Measurements from ENCODE around the gene UPK1A.

The UPK1A gene

DNA sequence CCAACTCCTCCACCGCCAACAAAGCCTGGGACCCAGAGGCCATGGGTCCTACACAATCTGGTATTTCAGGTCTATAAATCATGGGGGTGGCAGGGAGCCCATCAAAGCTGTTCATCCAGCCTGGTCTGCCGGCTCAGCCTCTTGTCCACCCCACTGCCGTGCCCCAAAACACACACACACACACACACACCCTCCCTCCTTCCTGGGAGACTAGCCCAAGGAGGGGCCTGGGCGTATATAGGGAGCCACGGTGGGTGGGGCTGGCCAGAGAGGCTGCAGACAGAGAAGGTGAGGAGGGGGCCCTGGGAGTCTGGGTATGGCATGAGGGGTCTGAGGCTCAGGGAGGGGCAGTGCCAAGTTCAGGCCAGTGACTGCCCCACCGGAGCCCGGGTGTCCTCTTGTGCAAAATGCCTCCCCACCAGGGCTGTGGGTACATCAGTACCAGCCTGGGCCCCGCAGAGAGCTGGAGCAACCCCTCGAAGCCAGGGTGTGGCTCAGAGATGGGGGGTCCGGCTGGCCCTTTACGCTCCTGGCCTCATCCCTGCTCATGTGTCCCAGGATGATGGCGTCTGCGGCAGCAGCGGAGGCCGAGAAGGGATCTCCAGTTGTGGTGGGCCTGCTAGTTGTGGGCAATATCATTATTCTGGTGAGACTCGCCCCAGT lies at the start of gene UPK1A:
Gene UPK1A, plus strand, starts transcription at position 267 of the 663 bp plus-strand sequence. Its CDS starts 296 bp downstream, at position 563.
- DNase-seq (ENCODE audit: low read depth): no peak

DNA sequence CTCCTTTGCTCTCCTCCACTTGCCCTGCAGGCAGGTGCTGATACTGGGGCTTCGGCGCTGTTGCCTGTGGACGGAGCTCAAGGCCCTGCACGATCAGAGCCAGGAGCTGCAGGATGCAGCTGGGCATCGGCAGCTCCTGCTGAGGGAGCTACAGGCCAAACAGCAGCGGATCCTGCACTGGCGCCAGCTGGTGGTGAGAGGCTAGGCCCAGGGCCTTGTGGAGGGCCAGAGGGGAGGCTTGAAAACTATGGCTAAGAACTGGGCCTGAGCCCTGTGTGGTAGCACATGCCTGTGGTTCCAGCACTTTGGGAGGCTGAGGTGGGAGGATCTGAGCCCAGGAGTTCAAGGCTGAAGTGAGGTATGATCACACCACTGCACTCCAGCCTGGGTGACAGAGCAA lies 47.5 kb upstream of the UPK1A start:
- no peak for DNase-seq (ENCODE audit: low read depth)

DNA sequence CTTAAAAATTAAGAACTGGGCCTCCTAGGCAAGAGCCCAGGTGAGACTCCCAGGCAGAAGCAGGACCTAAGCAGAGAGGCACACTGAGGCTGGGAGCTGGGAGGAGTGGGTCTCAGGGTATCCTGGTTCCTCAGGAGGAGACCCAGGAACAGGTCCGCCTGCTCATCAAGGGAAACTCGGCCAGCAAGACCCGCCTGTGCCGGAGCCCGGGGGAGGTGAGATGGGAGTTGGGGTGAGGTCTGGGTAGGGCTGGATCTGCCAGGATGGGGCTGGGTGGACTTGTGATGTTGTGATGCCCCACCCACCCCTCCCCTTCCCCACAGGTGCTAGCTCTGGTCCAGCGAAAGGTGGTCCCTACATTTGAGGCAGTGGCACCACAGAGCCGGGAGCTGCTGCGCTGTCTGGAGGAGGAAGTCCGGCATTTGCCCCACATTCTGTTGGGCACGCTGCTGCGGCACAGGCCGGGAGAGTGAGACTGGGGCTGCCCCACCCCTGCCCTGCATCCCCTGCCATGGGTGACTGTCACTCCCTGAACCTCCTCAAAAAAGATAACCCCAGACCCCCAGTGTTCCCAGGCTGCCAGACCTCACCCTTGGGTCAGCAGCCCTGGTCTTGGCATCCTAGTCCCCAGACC lies 46.9 kb upstream of the UPK1A start:
- no peak for DNase-seq (ENCODE audit: low read depth)

DNA sequence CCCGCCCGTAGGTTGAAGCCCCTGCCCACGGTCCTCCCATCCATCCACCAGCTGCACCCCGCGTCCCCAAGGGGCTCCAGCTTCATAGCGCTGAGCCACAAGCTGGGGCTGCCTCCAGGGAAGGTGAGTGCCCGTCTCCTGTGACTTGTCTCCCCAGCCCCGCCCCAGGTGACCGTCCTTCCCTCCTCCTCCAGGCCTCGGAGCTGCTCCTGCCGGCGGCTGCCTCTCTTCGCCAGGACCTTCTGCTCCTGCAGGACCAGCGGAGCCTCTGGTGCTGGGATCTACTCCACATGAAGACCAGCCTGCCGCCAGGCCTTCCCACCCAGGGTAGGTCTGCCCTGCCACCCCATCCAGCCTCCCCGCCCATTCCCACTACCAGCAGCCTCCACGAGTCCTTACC lies 46.3 kb upstream of the UPK1A start:
- DNase-seq (ENCODE audit: low read depth): no peak

DNA sequence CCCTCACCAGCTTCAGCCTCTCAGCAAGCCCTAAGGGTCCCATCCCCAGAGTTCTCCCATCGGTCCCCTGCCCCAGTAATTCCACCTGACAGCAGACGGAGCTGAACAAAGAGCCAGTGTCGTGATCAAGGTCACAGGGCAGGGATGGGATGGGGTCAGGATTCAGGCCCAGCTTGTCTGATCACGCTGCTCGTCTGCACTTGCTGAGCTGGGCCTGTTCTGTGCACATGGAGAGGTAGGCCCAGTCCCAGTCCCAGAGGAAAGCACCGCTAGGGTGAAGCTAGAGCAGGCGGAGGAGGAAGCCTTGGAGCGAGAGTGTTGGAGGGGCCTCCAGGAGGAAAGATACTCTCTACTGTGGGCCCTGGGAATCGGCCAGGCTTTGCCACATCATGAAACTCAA lies 44.6 kb upstream of the UPK1A start:
- DNase-seq (ENCODE audit: low read depth): no peak

DNA sequence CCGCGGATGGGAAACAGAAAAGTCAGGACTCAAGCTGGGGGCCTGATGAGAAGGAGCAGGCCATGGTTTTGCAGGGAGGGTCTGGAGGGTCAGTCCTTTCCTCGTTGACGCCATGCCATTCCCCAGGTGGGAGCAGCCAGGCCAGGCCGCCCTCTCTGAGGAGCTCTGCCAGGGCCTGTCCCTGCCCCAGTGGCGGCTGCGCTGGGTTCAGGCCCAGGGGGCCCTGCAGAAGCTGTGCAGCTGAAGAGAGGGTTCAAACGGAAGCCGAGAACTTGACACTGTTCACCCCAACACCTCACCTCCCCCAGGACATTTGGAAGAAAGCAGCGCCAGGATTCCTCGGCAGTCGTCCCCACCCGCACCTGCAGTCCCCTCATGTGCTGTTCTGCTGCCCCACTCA lies 43.6 kb upstream of the UPK1A start:
- DNase-seq (ENCODE audit: low read depth): no peak

DNA sequence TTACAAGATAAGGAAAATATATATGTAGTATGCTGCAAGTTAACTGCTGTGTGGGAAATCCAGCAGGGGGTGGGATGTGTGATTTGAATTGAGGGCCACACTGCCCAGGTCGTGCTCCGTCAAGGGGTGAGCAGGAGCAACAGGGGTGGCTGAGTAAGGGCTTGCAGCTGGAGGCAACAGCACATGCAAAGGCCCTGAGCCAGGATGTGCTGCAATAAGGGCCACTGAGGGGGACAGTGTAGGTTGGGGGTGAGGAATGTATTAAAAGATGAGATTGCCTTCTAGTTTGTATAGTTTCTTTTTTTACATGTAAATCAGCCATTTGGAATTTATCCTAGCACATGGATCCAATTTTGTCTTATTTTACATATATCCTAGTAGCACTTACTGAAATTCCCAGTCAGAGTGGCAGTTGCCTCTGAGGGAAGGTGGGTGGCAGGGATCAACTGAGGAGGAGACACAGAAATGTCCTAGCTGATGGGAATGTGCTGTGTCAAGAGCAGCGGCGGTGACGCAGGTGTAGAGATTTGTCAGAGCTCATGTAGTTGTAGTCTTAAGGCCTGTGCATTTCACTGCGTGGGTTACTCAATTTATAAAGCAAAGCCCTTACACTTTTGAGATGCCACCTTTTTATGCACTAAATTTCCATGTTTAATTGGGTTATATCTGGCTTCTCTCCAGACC lies 42.8 kb upstream of the UPK1A start:
- DNase-seq (ENCODE audit: low read depth): no peak

DNA sequence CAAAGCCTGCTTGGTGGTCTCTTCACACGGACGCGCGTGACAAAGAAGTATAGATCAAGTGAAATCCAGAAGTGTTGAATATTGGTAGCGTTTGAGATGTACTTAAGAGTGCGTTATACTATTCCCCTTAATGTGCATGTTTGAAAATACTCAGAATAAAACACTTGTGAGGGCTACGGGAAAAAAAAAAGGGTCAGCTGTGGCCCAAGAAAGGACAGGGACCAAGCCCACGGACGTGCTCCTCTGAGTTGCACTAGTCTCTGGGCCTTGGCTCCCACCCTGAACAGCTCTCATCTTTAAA lies 38.1 kb upstream of the UPK1A start:
- DNase-seq (ENCODE audit: low read depth): no peak

DNA sequence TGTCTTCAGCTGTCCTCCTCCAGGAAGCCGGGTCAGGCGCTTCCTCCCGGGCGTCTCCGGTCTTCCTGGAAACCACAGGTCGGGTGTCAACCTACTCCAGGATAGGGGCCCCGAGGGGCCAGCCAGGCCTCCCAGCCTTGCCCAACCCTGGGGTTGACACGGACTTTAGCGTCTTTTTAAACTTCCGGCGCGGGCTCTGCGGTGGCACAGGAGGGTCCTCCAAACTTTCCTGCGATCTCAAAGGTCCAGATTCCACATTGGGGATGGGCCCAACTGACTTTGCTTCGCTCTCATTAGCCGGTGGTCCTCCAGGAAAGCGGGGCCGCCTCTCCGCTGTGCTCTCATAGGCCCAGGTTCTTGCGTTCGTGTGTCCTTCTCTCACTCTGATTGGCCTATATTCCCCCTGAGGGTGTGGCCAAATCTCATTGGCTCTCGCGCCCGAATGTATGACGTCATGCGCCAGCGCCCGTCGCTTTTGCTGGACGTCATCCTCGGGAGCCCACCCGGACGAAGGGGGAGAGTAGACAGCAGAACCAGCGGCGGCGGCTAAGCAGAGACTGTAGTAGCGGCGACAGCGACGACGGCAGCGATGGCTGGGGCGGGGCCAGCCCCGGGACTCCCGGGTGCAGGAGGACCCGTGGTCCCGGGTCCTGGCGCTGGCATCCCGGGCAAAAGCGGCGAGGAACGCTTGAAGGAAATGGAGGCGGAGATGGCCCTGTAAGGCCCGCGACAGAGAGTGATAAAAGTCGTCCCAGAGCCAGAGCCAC lies 37.6 kb upstream of the UPK1A start, which contains the start of gene RBM42:
Gene RBM42, plus strand, starts transcription at position 472 of the 767 bp plus-strand sequence. Its CDS starts 118 bp downstream, at position 590.
- peak; percentile 99 for DNase-seq (ENCODE audit: low read depth)

DNA sequence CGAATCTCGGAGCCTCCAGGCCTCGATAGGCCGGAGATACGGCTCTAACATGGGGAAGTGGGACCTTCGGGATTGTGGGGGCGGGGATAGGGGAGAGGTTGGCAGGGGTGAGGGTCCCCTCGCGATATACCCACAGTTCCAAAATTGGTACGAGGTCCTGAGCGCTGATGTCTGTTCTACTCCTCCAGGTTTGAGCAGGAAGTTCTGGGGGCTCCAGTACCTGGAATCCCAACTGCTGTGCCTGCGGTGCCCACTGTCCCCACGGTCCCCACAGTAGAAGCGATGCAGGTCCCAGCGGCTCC lies 37.0 kb upstream of the UPK1A start:
- no peak for DNase-seq (ENCODE audit: low read depth)

DNA sequence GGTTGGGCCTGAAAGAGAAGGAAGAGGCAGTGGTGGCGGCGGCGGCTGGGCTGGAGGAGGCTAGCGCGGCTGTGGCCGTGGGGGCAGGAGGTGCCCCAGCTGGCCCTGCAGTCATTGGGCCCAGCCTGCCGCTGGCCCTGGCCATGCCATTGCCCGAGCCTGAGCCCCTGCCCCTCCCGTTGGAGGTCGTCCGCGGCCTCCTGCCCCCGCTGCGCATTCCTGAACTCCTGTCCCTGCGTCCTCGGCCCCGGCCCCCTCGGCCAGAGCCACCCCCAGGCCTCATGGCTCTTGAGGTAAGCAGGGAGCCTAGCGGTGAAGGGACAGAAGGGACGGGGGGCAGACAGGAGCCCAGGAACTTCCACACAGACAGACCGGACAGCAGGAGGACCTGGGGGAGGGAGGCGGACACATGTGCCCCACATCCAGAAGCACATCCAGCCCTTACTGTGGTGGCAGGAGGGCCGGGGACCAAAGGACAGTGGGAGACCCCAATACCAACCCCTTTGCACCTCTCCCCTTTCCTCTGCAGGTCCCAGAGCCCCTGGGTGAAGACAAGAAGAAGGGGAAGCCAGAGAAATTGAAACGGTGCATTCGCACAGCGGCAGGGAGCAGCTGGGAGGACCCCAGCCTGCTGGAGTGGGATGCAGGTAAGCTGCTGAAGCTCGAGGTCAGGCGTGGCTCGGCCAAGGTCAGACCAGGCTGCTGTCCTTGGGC lies 32.4 kb upstream of the UPK1A start:
- DNase-seq (ENCODE audit: low read depth): no peak

DNA sequence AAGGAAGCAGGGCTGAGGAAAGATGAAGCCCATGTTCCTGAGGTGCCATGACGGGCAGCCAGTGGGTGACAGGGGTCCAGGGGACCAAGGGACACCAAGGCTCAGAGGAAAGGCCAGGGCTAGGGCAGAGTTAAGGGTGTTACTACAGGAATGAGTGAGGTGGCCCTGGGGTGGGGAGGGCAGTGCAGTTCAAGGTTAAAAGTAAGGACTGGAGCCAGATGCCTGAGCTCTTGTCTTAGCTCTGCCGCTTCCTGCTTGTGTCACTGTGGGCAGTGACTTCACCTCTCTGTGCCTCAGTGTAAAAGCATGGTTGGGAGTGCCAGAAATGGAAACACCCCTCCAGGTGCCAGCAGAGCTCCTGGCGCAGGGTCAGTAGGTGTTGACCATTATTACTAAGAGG lies 29.7 kb upstream of the UPK1A start:
- DNase-seq (ENCODE audit: low read depth): no peak

DNA sequence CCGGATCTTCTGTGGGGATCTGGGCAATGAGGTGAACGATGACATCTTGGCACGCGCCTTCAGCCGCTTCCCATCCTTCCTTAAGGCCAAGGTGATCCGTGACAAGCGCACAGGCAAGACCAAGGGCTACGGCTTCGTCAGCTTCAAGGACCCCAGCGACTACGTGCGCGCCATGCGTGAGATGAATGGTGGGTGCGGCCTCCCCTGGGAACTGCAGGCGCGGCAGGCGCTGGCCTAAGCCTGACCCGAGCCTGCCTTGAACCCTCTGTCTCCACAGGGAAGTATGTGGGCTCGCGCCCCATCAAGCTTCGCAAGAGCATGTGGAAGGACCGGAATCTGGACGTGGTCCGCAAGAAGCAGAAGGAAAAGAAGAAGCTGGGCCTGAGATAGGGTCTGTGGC lies 29.2 kb upstream of the UPK1A start:
- no peak for DNase-seq (ENCODE audit: low read depth)

DNA sequence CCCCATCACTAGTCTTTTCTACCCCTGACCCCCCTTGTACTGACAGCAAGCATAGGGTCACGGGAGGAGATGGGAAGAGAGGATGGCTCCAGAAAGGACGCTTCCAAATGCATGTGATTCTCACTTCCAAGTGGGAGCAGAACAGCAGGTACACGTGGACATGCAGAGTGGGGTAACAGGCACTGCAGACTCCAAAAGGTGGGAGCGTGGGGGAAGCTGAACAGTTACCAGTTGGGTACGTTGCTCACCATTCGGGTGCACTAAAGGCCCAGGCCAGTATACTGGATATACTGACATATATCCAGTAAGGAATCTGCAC lies 27.0 kb upstream of the UPK1A start:
- DNase-seq (ENCODE audit: low read depth): no peak

DNA sequence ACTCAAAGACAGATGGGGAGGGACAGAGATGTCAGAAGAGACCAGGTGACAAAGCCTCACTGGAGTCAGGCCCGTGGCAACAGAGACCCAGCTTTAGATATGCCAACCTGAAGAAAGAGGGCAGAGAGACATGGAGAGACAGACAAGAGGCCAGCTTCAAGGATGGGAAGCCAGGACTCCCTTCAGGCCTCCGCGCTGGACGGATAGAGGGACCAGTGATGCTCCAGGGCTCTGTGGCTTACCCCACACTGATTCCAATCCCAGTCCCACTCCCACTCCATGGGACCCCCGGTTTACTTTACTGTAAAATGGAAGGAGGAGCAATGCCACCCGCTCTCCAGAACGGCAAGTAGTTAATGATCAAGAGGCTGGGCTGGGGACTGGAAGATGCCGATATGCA lies 26.5 kb upstream of the UPK1A start:
- DNase-seq (ENCODE audit: low read depth): no peak

DNA sequence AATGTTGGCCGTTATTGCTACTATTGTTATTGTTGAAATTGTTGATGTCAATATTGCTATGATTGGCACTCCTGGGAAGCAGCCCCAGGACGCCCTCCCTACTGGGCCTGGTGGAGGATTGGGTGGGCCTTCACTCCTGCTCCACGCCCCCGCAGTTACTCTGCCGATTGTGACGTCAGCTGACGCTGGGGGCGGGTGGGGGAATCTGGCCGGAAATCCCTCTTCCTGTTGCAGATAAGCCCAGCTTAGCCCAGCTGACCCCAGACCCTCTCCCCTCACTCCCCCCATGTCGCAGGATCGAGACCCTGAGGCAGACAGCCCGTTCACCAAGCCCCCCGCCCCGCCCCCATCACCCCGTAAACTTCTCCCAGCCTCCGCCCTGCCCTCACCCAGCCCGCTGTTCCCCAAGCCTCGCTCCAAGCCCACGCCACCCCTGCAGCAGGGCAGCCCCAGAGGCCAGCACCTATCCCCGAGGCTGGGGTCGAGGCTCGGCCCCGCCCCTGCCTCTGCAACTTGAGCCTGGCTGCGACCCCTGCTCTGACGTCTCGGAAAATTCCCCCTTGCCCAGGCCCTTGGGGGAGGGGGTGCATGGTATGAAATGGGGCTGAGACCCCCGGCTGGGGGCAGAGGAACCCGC lies 24.7 kb upstream of the UPK1A start, which contains the start of gene ETV2:
Gene ETV2, plus strand, starts transcription at position 231 of the 637 bp plus-strand sequence. CDS start 716 bp downstream, outside the sequence.
- DNase-seq (ENCODE audit: low read depth): no peak

DNA sequence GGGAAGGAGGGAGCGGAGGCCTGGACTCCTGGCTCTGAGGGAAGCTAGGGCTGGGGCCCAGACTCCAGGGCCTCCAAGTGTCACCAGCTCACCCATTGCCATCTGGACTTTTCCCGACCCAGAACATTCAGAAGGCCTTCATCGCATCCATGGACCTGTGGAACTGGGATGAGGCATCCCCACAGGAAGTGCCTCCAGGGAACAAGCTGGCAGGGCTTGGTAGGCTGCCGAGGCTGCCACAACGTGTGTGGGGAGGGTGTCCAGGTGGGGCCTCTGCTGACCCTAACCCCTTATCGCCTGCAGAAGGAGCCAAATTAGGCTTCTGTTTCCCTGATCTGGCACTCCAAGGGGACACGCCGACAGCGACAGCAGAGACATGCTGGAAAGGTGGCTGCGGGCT lies 24.0 kb upstream of the UPK1A start:
- DNase-seq (ENCODE audit: low read depth): no peak

DNA sequence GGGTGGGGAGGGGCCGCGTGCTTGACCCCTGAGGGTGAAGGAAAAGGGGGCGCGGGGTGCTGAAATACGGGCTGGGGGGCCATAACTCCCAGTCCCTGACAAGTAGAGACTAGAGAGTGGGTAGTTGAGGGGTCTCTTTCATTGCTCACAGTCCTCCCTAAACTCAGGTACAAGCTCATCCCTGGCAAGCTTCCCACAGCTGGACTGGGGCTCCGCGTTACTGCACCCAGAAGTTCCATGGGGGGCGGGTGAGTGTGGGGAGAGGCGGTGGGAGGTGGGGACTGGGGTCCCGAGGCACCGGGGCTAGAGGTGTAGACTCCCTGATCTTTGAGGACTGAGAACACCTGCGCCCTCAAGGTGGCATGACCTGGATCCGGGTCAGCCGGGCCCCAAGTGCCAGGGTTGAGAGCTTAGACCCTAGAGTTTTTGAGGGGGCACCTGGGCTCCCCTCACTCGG lies 23.5 kb upstream of the UPK1A start:
- DNase-seq (ENCODE audit: low read depth): no peak

DNA sequence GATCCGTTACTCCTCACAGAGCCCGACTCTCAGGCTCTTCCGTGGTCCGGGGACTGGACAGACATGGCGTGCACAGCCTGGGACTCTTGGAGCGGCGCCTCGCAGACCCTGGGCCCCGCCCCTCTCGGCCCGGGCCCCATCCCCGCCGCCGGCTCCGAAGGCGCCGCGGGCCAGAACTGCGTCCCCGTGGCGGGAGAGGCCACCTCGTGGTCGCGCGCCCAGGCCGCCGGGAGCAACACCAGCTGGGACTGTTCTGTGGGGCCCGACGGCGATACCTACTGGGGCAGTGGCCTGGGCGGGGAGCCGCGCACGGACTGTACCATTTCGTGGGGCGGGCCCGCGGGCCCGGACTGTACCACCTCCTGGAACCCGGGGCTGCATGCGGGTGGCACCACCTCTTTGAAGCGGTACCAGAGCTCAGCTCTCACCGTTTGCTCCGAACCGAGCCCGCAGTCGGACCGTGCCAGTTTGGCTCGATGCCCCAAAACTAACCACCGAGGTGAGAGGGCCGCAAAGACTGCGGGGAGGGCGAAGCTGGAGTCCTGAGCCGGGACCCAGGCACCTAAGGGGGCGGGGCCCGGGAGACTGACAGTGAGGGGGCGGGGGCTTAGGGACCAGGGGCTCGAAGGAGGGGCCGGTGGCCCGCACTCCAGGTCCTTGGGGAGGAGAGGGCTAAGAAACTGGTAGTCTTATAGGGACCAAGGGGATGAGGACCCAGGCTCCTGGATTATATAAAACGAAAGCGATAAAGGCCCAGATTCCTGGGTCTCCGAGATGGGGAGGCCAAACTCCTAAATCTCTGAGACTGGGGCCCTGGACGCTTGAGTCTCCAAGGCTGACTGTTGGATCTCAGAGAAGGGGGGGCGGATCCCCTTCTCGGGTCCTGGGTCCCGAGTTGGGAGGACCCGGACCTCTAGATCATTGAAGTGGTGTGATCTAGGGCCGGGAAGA lies 22.8 kb upstream of the UPK1A start:
- DNase-seq (ENCODE audit: low read depth): peak; percentile 76

DNA sequence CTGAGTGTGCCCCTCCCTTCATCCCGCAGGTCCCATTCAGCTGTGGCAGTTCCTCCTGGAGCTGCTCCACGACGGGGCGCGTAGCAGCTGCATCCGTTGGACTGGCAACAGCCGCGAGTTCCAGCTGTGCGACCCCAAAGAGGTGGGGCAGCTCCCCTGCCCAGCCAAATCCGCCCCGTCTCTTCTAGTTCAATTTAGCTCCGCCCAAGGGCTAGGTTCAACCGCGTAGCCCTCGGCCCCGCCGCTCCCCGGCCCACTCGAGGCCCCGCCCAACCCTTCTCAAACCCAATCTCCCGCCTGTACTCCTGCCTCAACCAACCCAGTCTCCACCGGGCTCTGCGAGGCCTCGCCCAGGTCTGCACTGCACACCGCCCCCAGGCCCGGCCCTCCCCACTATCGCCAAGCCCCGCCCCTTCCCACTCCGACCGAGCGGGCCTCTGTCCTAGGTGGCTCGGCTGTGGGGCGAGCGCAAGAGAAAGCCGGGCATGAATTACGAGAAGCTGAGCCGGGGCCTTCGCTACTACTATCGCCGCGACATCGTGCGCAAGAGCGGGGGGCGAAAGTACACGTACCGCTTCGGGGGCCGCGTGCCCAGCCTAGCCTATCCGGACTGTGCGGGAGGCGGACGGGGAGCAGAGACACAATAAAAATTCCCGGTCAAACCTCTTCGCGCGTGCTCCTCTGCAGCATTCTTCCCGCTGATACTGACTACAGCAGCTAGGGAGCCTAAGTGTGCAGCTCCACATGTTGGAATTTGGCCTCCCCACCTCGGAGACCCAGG lies 21.9 kb upstream of the UPK1A start:
- peak; percentile 91 for DNase-seq (ENCODE audit: low read depth)

All from fibroblast of gingiva (primary cell).